Measurements from ENCODE around the gene PGGT1B.
"Not testable (repeated sequence)": the region's sequence is repeated elsewhere in the genome, so short reads cannot be mapped to it uniquely, and the experiment has no call there.

The PGGT1B gene

DNA sequence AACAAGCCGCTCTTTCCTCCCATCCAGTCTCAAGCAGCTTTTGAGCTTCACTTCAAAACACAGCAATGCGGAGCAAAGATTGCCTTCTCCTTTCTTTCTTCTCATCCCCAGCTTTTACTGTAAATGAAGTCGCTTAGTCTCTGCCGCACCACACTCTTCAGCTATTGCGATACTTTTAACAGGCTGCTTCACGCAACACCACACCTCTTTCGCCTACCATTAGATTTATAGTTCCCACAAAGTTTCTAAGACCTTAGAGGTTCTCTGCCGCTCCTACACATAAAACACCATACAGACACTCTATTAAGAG is 711 bp downstream of the PGGT1B start:
- in situ Hi-C loops (cut with MboI; ENCODE audit: low sequenced_read_pairs) = no loop called here

DNA sequence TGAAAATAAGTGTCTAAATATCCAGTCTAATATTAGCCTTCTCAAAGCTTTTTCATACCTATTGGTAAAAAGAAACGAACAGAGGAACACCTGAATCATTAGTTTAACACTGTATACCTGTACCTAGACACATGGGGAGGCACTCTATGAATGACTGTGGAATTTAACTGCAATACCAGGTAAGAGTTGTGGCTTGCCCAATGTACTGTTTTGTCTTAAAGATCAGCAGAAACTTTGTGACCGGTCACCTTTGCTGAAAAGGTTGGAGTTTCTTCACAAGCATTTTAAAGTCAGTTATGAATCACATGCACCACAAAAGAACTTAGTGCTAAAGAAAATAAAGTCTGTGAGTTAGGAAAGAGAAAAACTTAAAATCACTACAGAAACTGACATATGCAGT is 2.4 kb downstream of the PGGT1B start:
- in situ Hi-C loops (cut with MboI; ENCODE audit: low sequenced_read_pairs) = no loop called here

DNA sequence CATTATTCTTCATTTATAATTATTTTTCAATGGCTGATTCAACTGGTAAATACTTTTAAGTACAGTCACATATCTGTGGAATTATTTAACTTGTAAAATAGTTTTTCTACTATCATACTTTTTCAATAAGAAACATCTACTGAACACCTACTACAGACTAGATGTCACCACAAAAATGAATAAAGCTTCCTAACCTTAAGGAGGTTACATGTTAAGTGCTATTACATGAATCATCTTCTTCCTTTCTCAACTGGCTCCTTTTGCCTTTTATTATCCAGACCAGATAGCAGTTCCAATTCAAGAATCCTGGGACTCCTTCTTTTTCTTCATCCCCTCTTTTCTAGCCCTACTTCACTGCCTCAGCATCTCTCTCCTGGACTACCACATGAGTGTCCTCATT is 4.7 kb downstream of the PGGT1B start:
- in situ Hi-C loops (cut with MboI; ENCODE audit: low sequenced_read_pairs) = no loop called here

DNA sequence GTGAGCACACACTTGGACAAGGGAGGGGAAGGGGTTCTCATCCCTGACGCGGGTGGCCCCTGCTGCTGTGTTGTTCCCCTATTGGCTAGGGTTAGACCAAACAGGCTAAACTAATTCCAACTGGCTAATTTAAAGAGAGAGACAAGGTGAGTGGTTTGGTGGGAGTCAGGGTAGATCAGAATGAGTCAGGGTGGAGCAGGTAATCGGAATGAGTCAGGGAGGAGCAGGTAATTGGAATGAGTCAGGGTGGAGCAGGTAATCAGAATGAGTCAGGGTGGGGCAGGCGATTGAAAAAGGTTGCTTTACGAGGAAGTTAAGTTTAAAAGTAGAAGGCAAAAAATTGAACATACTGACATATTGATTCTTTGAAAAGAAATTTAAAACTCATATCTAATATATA is 13.3 kb downstream of the PGGT1B start:
- in situ Hi-C loops (cut with MboI; ENCODE audit: low sequenced_read_pairs) = not testable (repeated sequence)

DNA sequence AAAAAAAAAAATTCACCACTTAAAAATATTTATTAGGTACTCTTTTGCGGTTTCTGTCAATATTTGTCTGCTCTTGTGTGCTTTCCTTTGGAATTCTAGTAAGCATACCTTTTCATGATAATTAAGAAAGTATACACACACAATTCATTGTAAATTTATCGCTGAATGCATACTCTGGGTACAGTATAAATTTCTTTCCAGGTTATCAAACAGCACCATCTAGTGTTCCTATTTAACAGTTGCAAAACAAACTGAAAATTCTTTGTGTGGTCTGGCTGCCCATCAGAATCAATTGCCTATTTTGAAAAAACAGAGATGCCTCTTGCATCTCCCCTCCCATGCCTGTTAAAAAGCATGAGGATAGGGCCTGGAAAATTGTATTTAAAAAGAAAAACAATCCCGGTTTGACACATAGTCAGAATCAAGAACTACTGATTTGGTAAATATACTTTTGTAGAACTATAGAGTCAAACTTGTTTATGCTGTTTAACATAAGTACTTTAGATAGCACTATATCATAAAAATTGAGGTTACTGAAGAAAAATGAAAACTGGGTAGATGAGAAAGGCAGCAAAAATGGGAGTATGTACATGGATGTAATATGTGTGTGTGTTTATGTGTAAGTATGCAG is 16.2 kb downstream of the PGGT1B start:
- in situ Hi-C loops (cut with MboI; ENCODE audit: low sequenced_read_pairs) = no loop called here

DNA sequence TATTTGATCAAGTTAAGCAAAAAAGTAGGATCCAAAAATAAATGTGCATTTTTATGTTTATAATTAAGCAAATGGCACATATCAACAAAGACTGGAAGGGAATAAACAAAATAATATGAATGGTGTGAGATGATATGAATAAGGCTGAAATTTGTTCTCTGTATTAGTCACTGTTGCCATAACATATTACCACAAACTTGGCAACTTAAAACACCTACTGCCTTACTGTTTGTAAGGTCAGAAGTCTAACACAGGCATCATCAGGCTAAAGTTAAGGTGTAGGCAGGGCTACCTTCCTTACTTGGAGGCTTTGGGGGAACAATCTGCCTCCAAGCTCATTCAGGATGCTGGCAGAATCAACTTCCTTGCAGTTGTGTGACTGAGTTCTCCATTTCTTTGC is 19.3 kb downstream of the PGGT1B start:
- in situ Hi-C loops (cut with MboI; ENCODE audit: low sequenced_read_pairs) = no loop called here

DNA sequence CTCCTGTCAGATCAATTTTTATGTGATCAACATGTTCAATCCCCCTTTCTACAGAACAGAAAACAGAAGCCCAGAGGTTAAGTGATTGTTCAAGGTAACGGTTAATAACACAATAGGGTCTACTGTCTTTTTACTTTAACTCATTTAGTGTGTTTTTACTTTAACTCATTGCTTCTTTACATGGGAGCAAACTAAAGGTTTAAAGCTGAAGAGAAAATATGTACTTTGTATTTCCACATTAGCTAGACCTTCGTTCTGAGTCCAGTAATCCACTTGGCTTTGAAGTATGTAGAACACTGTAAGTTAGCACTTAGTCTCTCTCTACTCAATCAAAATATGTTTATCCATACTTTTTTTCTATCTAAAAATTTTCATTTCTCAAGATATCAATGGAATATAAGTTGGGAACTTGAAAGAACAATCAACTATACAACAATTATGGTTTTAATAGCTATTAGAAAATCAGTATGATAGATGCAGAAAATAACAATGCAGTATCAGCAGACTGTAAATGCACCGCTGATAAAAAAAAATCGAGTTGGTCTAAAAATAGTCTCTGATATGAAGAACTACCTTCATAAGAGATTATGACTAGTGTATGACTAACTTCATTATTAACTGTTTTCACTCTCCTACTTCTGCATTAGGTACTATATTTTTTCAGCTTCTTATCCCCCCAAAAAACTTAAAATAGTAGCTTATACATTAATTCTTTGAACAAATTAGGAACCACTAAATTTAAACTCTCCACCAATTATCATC is 20.6 kb downstream of the PGGT1B start:
- in situ Hi-C loops (cut with MboI; ENCODE audit: low sequenced_read_pairs) = no loop called here

DNA sequence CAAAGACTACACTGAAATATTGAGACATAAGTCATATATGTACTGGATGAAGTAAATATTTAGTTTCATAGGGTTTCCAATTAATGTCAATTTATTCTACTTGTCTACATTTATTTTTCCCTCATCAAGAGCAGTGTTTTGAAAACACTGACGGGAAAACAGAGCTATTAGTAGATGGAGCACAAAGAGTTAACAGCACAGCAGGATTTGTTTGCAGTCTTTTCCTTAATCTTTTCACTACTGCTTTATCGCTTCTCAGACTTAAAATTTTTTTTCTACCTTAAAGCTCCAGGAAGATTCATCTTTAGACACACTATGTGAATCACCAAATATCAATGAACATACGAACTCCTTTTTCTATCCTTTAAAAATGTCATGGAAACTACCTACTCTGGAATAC is 25.6 kb downstream of the PGGT1B start:
- in situ Hi-C loops (cut with MboI; ENCODE audit: low sequenced_read_pairs) = no loop called here

DNA sequence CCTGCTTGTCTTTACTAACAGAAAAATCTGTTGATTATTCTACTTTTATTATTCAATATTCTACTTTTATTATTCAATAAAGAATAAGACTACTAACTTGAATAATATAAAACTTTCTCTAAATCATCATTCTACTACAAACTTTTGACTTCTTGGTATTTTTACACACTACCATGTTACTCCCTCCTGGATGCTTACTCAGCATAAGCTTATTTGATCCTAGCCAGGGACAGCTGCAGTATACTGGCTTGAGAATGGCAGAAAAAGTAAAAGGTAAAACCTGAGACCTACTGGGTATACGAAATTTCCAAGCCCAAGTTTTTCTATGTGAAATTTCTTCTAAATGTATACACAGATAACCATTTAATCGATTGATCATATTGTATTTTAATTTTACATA is 26.1 kb downstream of the PGGT1B start:
- in situ Hi-C loops (cut with MboI; ENCODE audit: low sequenced_read_pairs) = no loop called here

DNA sequence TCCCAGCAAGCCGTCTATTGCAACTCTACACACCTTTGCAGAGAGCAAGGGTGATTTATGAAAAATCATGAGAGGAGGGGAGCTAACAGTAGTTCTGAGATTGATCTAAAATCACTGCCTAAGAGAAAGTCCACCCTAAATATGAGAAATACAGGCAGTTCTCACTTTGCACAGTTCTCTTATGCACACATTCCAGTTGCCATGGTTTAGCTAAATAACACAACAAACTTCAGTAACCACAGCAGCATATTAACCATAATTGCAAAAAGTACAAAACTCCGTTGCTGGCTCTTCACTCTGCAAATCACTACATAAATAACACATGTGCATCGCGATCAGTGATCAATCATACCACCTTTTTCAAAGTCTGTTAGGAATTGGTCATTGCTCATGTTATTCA is 31.1 kb downstream of the PGGT1B start:
- in situ Hi-C loops (cut with MboI; ENCODE audit: low sequenced_read_pairs) = no loop called here

DNA sequence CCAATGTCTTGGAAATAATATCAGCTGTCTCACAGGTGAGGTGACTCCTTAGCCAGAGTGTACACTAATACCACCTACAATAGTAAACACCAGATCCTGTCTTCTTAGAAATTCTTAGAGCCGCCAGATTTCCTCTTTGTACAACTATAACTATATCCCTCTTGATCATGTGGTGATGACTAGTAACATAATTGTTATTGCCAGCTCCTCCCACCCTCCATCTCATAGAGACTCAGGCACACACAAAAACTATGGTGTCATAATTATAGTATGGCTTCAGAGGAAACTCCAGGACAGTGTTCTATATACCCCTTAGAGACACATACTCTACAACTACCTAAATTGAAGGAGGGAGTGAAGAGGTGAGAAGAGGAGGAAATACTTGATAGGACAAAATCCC is 33.1 kb downstream of the PGGT1B start:
- in situ Hi-C loops (cut with MboI; ENCODE audit: low sequenced_read_pairs) = no loop called here

DNA sequence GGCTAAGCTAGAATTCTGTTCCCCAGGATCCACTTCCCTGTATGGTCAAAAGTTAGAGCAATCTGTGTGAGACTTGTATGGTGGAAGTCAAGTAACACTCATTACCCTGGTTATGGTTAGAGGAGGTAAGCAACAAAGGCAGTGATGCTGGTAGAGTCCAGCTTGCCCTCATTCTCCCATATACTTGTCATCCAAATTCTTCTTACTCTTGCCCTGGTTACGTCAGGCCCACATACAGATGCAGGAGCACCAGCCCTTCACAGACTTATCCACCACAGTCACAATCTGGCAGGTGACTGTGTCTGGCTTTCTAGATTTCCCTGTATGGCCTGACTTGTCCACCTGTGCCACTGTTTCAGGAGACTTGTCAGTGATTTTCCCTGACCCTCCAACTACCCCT is 35.4 kb downstream of the PGGT1B start:
- in situ Hi-C loops (cut with MboI; ENCODE audit: low sequenced_read_pairs) = no loop called here

DNA sequence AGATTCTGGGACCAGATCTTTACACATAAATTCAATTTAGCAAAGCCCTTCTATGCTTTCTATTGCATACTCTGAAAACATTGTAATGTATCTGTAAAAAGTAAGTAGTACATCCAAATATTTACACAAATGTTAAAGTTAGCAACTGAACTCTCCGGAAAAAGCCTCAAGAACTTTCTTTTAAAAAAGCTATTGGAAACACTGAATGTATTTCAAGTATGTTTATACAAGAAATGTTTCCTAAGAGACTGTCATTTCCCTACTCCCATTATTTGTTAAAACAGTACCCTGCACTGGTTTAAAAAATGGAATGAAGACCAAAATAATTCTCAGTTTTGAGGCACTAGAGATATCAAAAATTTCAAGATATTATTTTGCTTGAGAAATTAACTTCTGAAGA is 48.1 kb downstream of the PGGT1B start:
- in situ Hi-C loops (cut with MboI; ENCODE audit: low sequenced_read_pairs) = no loop called here

DNA sequence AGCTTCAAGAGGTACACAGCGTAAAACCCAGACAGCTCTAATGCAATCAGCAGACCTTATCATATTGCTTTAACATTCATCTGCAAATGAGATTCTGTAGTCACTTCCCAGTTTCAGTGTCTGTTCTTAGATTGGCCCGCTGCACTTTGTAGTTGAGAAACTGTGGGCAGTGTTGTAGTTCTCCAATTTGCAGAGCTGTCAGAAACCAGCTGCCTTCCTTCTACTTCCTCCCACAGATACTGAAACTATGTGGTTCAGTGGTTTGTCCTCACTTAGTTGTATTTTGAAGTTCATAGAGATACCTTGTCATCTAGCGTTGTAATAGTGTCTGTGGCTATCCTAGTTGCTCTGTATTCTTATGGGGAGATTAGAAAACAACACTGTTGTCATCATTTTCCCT is 53.4 kb downstream of the PGGT1B start:
- in situ Hi-C loops (cut with MboI; ENCODE audit: low sequenced_read_pairs) = no loop called here

DNA sequence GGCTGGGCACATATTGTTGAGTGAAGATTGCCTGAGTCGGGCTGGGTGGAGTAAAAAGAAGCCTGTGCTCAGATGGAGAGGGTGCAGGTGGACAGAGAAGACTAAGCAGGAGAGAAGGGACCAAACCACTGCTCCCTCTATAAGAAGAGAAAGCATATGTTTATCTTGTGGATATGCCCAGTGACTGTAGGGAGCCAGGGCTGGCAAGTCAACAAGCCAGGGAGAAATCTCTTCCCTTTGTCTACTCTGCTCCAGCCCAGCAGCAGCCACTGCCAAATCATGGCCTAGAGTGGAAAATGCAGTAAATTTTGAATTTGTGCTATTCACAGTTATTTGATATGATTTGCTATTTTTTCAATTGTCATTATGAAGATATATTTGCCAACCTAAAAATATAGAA is 59.7 kb downstream of the PGGT1B start:
- in situ Hi-C loops (cut with MboI; ENCODE audit: low sequenced_read_pairs) = no loop called here

DNA sequence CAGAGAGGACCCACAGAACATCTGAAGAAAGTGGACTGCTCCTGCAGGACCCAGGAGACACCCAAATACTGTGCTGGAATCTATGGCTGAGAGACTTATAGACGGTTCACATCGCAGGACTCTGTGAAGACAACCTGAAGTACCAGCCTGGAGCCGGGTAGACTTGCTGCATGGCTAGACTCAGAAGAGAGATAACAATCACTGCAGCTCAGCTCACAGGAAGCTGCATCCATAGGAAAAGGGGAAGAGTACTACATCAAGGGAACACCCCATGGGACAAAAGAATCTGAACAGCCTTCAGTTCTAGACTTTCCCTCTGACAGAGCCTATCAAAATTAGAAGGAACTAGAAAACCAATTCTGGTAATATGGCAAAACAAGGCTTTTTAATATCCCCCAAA is 66.5 kb downstream of the PGGT1B start:
- in situ Hi-C loops (cut with MboI; ENCODE audit: low sequenced_read_pairs) = no loop called here

DNA sequence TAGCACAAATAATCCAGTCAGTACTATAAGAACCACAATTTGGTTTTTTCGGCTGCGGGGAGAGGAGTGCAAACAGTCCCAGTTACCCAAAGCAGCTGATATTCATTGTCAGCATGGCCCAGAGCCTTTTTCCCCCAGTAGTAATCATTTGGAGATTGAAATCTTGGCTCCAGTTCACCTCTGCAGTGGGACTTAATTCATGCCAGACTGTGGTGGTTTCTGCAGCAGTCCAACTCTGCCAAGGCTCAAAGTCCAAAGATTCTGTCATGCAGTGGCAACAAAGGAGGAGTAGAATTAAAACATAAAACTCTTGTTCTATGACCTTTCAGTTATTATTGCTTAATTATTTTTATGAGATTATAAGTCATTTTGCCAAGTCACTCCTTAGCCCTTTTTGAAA is 68.0 kb downstream of the PGGT1B start:
- in situ Hi-C loops (cut with MboI; ENCODE audit: low sequenced_read_pairs) = no loop called here

DNA sequence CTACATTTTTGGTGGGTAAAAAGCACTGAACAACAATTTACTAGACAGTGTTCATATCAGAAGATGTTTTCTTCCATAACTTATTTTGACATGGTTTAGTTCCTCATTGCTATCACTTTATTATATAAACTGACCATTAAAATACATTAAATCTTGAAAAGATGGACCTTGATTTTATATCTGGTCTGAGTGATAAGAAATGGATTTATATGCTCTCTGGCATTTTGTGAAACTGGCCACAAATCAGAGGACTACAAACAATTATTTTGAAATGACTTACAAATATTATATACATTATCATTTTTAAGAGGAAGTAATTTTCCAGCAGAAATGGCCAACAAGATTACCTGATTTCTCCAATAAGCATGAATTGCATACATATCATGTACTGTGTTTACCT is 69.4 kb downstream of the PGGT1B start:
- in situ Hi-C loops (cut with MboI; ENCODE audit: low sequenced_read_pairs) = no loop called here

DNA sequence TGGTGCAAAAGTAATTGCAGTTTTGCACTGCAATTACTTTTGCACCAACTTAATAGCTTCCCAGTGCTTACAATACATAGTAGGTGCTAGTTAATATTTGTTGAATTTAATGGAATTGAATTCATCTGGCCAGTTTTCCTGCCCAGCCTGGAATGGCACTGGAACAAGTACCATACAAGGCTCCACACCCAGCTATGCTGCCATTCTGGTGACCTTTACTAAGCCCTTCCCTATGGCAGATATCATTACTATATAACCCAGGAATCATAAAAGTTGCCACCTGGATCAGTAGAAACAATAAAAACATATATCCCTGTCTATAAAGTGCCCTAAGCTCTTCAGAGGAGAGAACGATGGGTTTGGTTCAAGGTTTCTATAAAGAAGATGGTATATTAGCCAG is 70.6 kb downstream of the PGGT1B start:
- in situ Hi-C loops (cut with MboI; ENCODE audit: low sequenced_read_pairs) = no loop called here

DNA sequence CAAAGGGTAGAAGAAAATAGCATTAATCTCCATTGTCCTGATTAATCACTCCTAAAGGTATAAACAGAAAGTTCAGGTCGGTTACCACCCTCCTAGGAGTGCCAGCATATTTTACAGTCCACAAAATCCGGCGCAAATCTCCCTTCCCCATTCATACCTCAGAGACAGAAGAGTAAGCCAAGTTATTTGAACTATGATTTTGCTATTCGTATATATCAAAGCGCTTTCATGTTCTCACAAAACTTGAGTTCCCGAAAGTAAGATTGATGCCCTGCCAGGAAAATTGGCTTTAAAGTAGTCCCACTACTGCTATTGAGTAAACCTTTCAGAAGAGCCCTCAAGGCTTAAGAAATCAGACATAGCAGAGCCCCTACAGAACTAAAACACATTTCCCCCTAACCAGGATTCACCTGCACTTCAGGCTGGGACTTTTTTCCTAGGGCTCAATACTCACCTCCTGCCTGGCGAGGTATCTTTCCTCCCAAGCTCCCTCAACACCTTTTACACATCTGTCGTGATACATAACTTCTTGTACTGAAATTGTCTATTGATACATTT is 71.1 kb downstream of the PGGT1B start:
- in situ Hi-C loops (cut with MboI; ENCODE audit: low sequenced_read_pairs) = no loop called here

DNA sequence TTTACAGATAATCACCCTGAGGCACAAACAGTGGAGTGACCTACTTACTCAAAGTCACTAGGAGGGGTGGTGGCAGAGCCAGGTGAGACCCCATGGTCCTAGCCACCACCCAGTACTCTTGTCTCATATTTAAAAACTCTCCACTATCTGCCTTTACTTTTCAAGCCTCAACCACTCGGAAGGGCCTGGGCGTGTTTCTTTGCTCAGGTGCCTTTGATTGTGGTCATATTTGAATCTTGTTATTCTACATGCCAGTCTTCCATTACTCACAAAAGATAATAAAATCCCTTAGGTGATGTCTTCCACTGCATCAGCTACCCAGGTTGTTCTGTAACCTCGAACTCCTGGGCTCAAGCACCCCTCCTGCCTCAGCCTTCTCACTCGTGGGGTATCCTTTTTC is 72.3 kb downstream of the PGGT1B start:
- in situ Hi-C loops (cut with MboI; ENCODE audit: low sequenced_read_pairs) = no loop called here

DNA sequence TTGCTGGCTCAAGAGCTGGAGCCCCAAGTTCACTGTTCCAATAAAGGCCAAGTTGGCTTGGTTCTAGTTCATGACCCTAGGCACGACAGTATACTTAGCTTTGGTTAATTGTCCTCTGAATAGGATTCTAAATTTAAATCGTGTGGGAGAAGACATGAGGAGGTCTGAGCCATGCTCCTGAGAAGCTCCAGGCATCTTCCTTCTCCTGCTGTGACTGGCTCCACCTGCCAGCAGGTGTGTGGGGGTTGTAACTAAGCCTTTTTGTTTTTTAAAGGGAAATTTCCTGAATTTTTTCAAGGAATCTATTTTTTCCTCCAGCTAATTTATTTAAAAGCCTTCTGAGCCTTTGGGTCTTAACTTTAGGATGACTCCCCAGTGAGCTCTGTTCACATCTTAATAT is 72.8 kb downstream of the PGGT1B start:
- in situ Hi-C loops (cut with MboI; ENCODE audit: low sequenced_read_pairs) = no loop called here

DNA sequence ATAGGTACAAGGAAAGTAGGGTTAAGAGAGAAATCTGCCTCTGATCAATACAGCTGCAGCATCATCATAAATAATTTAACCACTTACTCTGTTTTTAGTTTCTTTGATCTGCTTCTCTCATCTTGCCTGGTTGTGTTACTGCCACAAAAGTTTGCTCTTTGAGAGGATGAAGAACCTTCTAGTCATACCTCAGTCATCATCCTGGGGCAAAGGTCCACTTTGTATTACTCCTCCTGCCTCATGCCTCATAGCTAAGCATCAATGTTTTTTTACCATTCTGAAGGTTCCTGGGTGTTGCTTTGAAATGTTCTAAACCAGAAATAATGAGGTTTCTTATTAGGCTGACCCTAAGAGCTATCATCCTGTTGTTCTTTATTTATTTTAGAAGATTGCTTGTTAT is 75.9 kb downstream of the PGGT1B start:
- in situ Hi-C loops (cut with MboI; ENCODE audit: low sequenced_read_pairs) = no loop called here

Data from hTERT RPE-1 (cell line).